Trophoblast cell (in vitro differentiated cells and primary cell): ENCODE data around the gene TRIM22.
A peak's percentile ranks its signal among the peaks of the same experiment; 100 is the strongest.

ENCODE experiments used
- DNase-seq, 2 donors: peaks; one replicate each; pipeline ENCODE4 v3.0.0-alpha.2; 2016
- H2AFZ ChIP-seq: 2 replicates; pipeline ENCODE4 v1.6.1; 2013; ENCODE audit warnings: low read length, moderate library complexity, mild to moderate bottlenecking; ENCODE audit not compliant: insufficient read depth, poor library complexity
- H2AK5ac ChIP-seq: 2 replicates; pipeline ENCODE4 v1.6.1; 2013; ENCODE audit warnings: mild to moderate bottlenecking, low read length
- H2BK120ac ChIP-seq: 2 replicates; pipeline ENCODE4 v1.6.1; 2013; ENCODE audit warnings: low read length, mild to moderate bottlenecking, moderate library complexity; ENCODE audit not compliant: insufficient read depth, poor library complexity
- H2BK12ac ChIP-seq: 2 replicates; pipeline ENCODE4 v1.6.1; 2013; ENCODE audit warnings: mild to moderate bottlenecking, low read length, moderate library complexity
- H2BK5ac ChIP-seq: 2 replicates; pipeline ENCODE4 v1.6.1; 2013; ENCODE audit warnings: low read length, low read depth, moderate library complexity, mild to moderate bottlenecking; ENCODE audit not compliant: poor library complexity
- H3K14ac ChIP-seq: 2 replicates; pipeline ENCODE4 v1.6.1; 2013; ENCODE audit warnings: mild to moderate bottlenecking, low read length
- H3K18ac ChIP-seq: 2 replicates; pipeline ENCODE4 v1.6.1; 2013; ENCODE audit warnings: mild to moderate bottlenecking, low read length
- H3K23ac ChIP-seq: 2 replicates; pipeline ENCODE4 v1.6.1; 2013; ENCODE audit warnings: low read length
- H3K27ac ChIP-seq: 2 replicates; pipeline ENCODE4 v1.5.1; 2013; ENCODE audit warnings: low read depth, mild to moderate bottlenecking, inconsistent platforms, low read length, moderate library complexity
- H3K27me3 ChIP-seq: 2 replicates; pipeline ENCODE4 v1.6.1; 2013; ENCODE audit warnings: inconsistent platforms, mild to moderate bottlenecking, low read length, moderate library complexity; ENCODE audit not compliant: insufficient read depth
- H3K36me3 ChIP-seq, 2 experiments: 1 replicate in 1 of 2; 2 replicates in 1 of 2; pipeline ENCODE4 v1.6.1; 2013; ENCODE audit warnings: low read length in 2 of 2, mild to moderate bottlenecking in 2 of 2, moderate library complexity in 1 of 2; ENCODE audit not compliant: insufficient read depth in 2 of 2, control insufficient read depth in 1 of 2
- H3K4ac ChIP-seq: 2 replicates; pipeline ENCODE4 v1.6.1; 2013; ENCODE audit warnings: low read depth, mild to moderate bottlenecking, low read length, moderate library complexity
- H3K4me1 ChIP-seq, 2 experiments: 1 replicate in 1 of 2; 2 replicates in 1 of 2; pipeline ENCODE4 v1.6.1; 2013; ENCODE audit warnings: low read length in 2 of 2, mild to moderate bottlenecking in 2 of 2, moderate library complexity in 1 of 2; ENCODE audit not compliant: insufficient read depth in 2 of 2, control insufficient read depth in 1 of 2
- H3K4me2 ChIP-seq: 2 replicates; pipeline ENCODE4 v1.6.1; 2013; ENCODE audit warnings: inconsistent platforms, mild to moderate bottlenecking, low read length, moderate library complexity
- H3K4me3 ChIP-seq: 2 replicates; pipeline ENCODE4 v1.5.1; 2013; ENCODE audit warnings: mild to moderate bottlenecking, low read depth, low read length, inconsistent platforms
- H3K79me1 ChIP-seq: one replicate; pipeline ENCODE4 v1.6.1; 2013; ENCODE audit warnings: low read length
- H3K79me2 ChIP-seq: 2 replicates; pipeline ENCODE4 v1.6.1; 2013; ENCODE audit warnings: low read length, mild to moderate bottlenecking; ENCODE audit not compliant: control insufficient read depth, insufficient read depth, poor library complexity
- H3K9ac ChIP-seq: 2 replicates; pipeline ENCODE4 v1.6.1; 2013; ENCODE audit warnings: mild to moderate bottlenecking, low read length
- H3K9me3 ChIP-seq: 2 replicates; pipeline ENCODE4 v1.6.1; 2013; ENCODE audit warnings: low read depth, mild to moderate bottlenecking, control low read depth, inconsistent platforms, low read length; ENCODE audit not compliant: insufficient read depth
- H4K12ac ChIP-seq: 2 replicates; pipeline ENCODE4 v1.6.1; 2013; ENCODE audit warnings: low read depth, mild to moderate bottlenecking, low read length, moderate library complexity
- H4K8ac ChIP-seq: 2 replicates; pipeline ENCODE4 v1.6.1; 2013; ENCODE audit warnings: low read depth, mild to moderate bottlenecking, low read length, moderate library complexity
- H4K91ac ChIP-seq: one replicate; pipeline ENCODE4 v1.6.1; 2013; ENCODE audit warnings: low read depth, mild to moderate bottlenecking, low read length, moderate library complexity
- WGBS: extraction: QIAGEN DNeasy Blood & Tissue Kit; methylation state at CpG from one replicate; pipeline ENCODE4 v1.1.7; 2013; ENCODE audit warnings: missing lambda C conversion rate; ENCODE audit not compliant: insufficient read length, insufficient coverage; ENCODE audit errors: extremely low coverage; 5-methylcytosine and 5-hydroxymethylcytosine counted together

The TRIM22 gene

GRCh38 chr11:5737091-5737490 is 47.5 kb downstream of the TRIM22 start:
- no peak overlapping the region for H2BK5ac ChIP-seq
- no peak overlapping the region for H3K14ac ChIP-seq
- no peak overlapping the region for H3K4ac ChIP-seq
- H3K23ac ChIP-seq, result no peak overlapping the region
- no peak overlapping the region for H4K8ac ChIP-seq
- peak in 1 of 2 donors; percentile 44 for DNase-seq
- no peak overlapping the region for H4K12ac ChIP-seq
- H3K4me2 ChIP-seq, result no peak overlapping the region
- no peak overlapping the region for H3K4me3 ChIP-seq
- no peaks in the 10 kb centered on the region for H3K36me3 ChIP-seq
- no peak overlapping the region for H2BK12ac ChIP-seq
- no peaks in the 10 kb centered on the region for H3K9me3 ChIP-seq
- H2AFZ ChIP-seq, result no peak overlapping the region
- H3K79me1 ChIP-seq, result no peaks in the 10 kb centered on the region
- H3K9ac ChIP-seq, result no peak overlapping the region
- no peaks in the 10 kb centered on the region for H3K4me1 ChIP-seq
- no peaks in the 10 kb centered on the region for H3K79me2 ChIP-seq
- no peak overlapping the region for H2BK120ac ChIP-seq
- H2AK5ac ChIP-seq, result no peak overlapping the region
- no peaks in the 10 kb centered on the region for H3K27me3 ChIP-seq
- no peak overlapping the region for H4K91ac ChIP-seq
- no peak overlapping the region for H3K27ac ChIP-seq
- H3K18ac ChIP-seq, result no peak overlapping the region

DNA sequence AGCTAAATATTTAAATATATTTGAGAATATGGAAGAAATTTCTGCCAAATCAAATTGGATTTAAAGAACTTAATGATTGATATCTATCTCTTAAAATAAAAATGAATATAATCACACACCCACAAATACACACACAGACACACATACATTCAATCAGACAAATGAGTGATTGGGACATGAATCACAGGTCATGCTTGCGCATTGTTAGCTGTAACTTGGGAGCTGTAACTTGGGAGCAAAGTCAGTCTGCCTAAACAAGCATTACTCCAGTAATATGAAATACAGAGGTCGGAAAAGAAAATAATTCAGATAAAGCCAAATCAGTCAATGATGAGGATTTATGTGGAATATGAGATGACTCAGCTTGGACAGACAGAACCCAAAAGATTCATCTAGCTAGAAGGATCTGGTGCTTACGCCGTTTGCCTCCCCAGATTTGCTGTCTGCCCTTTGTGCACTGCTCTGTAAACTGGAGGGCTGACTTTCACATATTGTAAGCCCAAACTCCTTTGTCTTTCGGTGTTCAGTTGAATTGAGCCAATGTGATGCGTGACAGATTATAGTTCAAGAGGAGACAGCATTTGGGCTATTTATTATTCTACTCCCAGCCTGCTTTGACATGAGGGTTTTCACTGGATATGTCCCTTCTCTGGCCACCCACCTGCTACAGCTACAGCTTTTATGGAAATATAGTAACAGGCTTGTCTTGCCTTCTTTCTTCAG is 48.2 kb downstream of the TRIM22 start:
- Histone ChIP-seq H2BK12ac (no peak overlapping the region), H4K91ac (no peak overlapping the region), H3K36me3 (no peaks in the 10 kb centered on the region), H3K9ac (no peak overlapping the region), H4K8ac (no peak overlapping the region), H3K79me2 (no peaks in the 10 kb centered on the region), H3K4me2 (no peak overlapping the region), H3K18ac (no peak overlapping the region), H3K4me1 (no peaks in the 10 kb centered on the region), H3K9me3 (no peaks in the 10 kb centered on the region), H3K23ac (no peak overlapping the region), H2BK5ac (no peak overlapping the region), H2BK120ac (no peak overlapping the region), H3K27ac (no peak overlapping the region), H3K4ac (no peak overlapping the region), H3K14ac (no peak overlapping the region), H2AK5ac (no peak overlapping the region), H3K27me3 (no peaks in the 10 kb centered on the region), H3K79me1 (no peaks in the 10 kb centered on the region), H4K12ac (no peak overlapping the region), H2AFZ (no peak overlapping the region), H3K4me3 (no peak overlapping the region)
- WGBS, result no CpG with 5 or more reads among the region's 6 CpGs
- DNase-seq, result peak in 1 of 2 donors; percentile 43

DNA sequence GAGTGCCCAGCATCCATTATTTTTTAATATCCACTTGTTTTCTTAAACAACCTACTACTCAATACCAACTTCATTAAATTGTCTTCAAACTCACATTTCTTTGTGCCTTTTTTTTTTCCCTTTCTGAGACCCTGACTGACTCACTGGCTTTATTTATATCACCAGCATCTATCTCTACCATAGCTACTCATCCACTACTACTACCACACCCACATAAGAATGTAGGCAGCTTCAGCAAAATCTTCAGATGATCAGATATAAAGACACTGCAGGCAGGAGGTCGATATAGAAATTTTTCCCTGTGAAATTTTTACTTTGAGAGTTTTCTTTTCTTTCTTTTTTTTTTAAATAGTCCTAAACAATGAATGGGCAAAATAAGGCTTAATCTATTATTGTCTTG is 48.8 kb downstream of the TRIM22 start:
- Histone ChIP-seq H4K91ac (no peak overlapping the region), H3K79me1 (no peaks in the 10 kb centered on the region), H2AK5ac (no peak overlapping the region), H4K8ac (no peak overlapping the region), H3K9ac (no peak overlapping the region), H4K12ac (no peak overlapping the region), H2AFZ (no peak overlapping the region), H3K36me3 (no peaks in the 10 kb centered on the region), H3K27ac (no peak overlapping the region), H3K14ac (no peak overlapping the region), H3K9me3 (no peaks in the 10 kb centered on the region), H2BK12ac (no peak overlapping the region), H3K18ac (no peak overlapping the region), H2BK120ac (no peak overlapping the region), H2BK5ac (no peak overlapping the region), H3K79me2 (no peaks in the 10 kb centered on the region), H3K23ac (no peak overlapping the region), H3K27me3 (no peaks in the 10 kb centered on the region), H3K4ac (no peak overlapping the region), H3K4me1 (no peaks in the 10 kb centered on the region), H3K4me2 (no peak overlapping the region), H3K4me3 (no peak overlapping the region)
- DNase-seq, result peak in 1 of 2 donors; percentile 73
- WGBS, result no CpG with 5 or more reads among the region's 1 CpG

GRCh38 chr11:5746614-5747013 is 57.0 kb downstream of the TRIM22 start:
- WGBS, result no CpG with 5 or more reads among the region's 3 CpGs
- H3K27ac ChIP-seq, result no peak overlapping the region
- DNase-seq, result no peak

More at GRCh38 chr11:5746614-5747013, 57.0 kb downstream of the TRIM22 start:
- Histone ChIP-seq H3K27me3 (no peaks in the 10 kb centered on the region), H4K91ac (no peak overlapping the region), H3K9ac (no peak overlapping the region), H4K8ac (no peak overlapping the region), H2BK5ac (no peak overlapping the region), H3K9me3 (no peaks in the 10 kb centered on the region), H2BK120ac (no peak overlapping the region), H3K18ac (no peak overlapping the region), H3K14ac (no peak overlapping the region), H3K79me1 (no peaks in the 10 kb centered on the region), H2AK5ac (no peak overlapping the region), H2AFZ (no peak overlapping the region), H3K23ac (no peak overlapping the region), H3K4me3 (no peak overlapping the region), H3K4me1 (no peaks in the 10 kb centered on the region), H3K4ac (no peak overlapping the region), H3K4me2 (no peak overlapping the region), H2BK12ac (no peak overlapping the region), H4K12ac (no peak overlapping the region), H3K79me2 (no peaks in the 10 kb centered on the region), H3K36me3 (no peaks in the 10 kb centered on the region)
